ENCODE measurements around the gene MGP. TPM values are rescaled to one million over a fixed set of nuclear protein-coding genes. Genes with fewer than 3 reads are reported as not detected.

Gene MGP
- total RNA-seq, 6 donors from 2014 or later, result 47.1 to 660 (median 286) TPM

- H3K4me3 ChIP-seq, result peak overlapping the region in 3 of 4 donors; percentile 25 to 38 (median 31)
- H3K27ac ChIP-seq, result peak overlapping the region; percentile 36 to 78 (median 70)
- no peak for TF ChIP-seq POLR2AphosphoS5 (IDR thresholded peaks at IDR 0.05)
- WGBS, 2 donors, result 73 to 78% methylated on average over 10 of the region's 10 CpGs
- H3K9me3 ChIP-seq, result no peaks in the 10 kb centered on the region
- DNase-seq (no peak), ATAC-seq (ENCODE audit: low FRiP score in 2 of 2) (no peak)
- H3K4me1 ChIP-seq, result peaks cover 13 to 19% (median 18%) of the 10 kb centered on the region in 4 donors
- no peaks in the 10 kb centered on the region for H3K36me3 ChIP-seq
- no peaks in the 10 kb centered on the region for H3K27me3 ChIP-seq
Observed at GRCh38 chr12:14883686-14884085, 2.0 kb downstream of the MGP start.

- H3K36me3 ChIP-seq, result no peaks in the 10 kb centered on the region
- DNase-seq (no peak), ATAC-seq (ENCODE audit: low FRiP score in 2 of 2) (no peak)
- 74 to 77% methylated on average over 6 of the region's 6 CpGs for WGBS, 2 donors
- H3K4me3 ChIP-seq, result no peak overlapping the region
- no peak for TF ChIP-seq EP300 (IDR thresholded peaks at IDR 0.05)
- no peak for TF ChIP-seq POLR2A (IDR thresholded peaks at IDR 0.05)
- TF ChIP-seq CTCF (IDR thresholded peaks at IDR 0.05), result no peak
- no peak for TF ChIP-seq POLR2AphosphoS5 (IDR thresholded peaks at IDR 0.05)
- no peaks in the 10 kb centered on the region for H3K27me3 ChIP-seq
- peaks cover 7 to 12% (median 10%) of the 10 kb centered on the region in 4 donors for H3K4me1 ChIP-seq
- no peak overlapping the region for H3K27ac ChIP-seq
- H3K9me3 ChIP-seq, result no peaks in the 10 kb centered on the region
Observed at GRCh38 chr12:14880890-14881453, 4.7 kb downstream of the MGP start.

GRCh38 chr12:14879222-14879933 lies 6.3 kb downstream of the MGP start:
- no peaks in the 10 kb centered on the region for H3K27me3 ChIP-seq
- no peaks in the 10 kb centered on the region for H3K36me3 ChIP-seq
- WGBS, 2 donors, result 90 to 92% methylated on average over 8 of the region's 8 CpGs
- ATAC-seq (ENCODE audit: low FRiP score in 2 of 2), result peak in 1 of 2 donors; percentile 44
- no peak overlapping the region for H3K27ac ChIP-seq
- TF ChIP-seq POLR2A (IDR thresholded peaks at IDR 0.05), result no peak
- TF ChIP-seq CTCF (IDR thresholded peaks at IDR 0.05), result no peak
- TF ChIP-seq EP300 (IDR thresholded peaks at IDR 0.05), result no peak
- no peak for TF ChIP-seq POLR2AphosphoS5 (IDR thresholded peaks at IDR 0.05)
- H3K4me1 ChIP-seq, result peaks cover 0 to 4% (median 1%) of the 10 kb centered on the region in 4 donors
- H3K4me3 ChIP-seq, result no peak overlapping the region
- H3K9me3 ChIP-seq, result no peaks in the 10 kb centered on the region
- no peak for DNase-seq

GRCh38 chr12:14878488-14878887 lies 7.2 kb downstream of the MGP start:
- H3K27me3 ChIP-seq, result no peaks in the 10 kb centered on the region
- DNase-seq (no peak), ATAC-seq (ENCODE audit: low FRiP score in 2 of 2) (no peak)
- no peaks in the 10 kb centered on the region for H3K9me3 ChIP-seq
- no peak for TF ChIP-seq POLR2A (IDR thresholded peaks at IDR 0.05)
- no peak for TF ChIP-seq CTCF (IDR thresholded peaks at IDR 0.05)
- TF ChIP-seq POLR2AphosphoS5 (IDR thresholded peaks at IDR 0.05), result no peak
- TF ChIP-seq EP300 (IDR thresholded peaks at IDR 0.05), result no peak
- no peaks in the 10 kb centered on the region for H3K4me1 ChIP-seq
- H3K36me3 ChIP-seq, result no peaks in the 10 kb centered on the region
- 89 to 92% methylated on average over 1 of the region's 1 CpG for WGBS, 2 donors
- no peak overlapping the region for H3K4me3 ChIP-seq
- H3K27ac ChIP-seq, result no peak overlapping the region

GRCh38 chr12:14876833-14877232 lies 8.8 kb downstream of the MGP start:
- WGBS, 2 donors, result 47 to 70% methylated on average over 2 of the region's 2 CpGs
- H3K4me3 ChIP-seq, result no peak overlapping the region
- H3K9me3 ChIP-seq, result no peaks in the 10 kb centered on the region
- no peak overlapping the region for H3K27ac ChIP-seq
- H3K36me3 ChIP-seq, result no peaks in the 10 kb centered on the region
- TF ChIP-seq CTCF (IDR thresholded peaks at IDR 0.05) (no peak), POLR2A (IDR thresholded peaks at IDR 0.05) (no peak), POLR2AphosphoS5 (IDR thresholded peaks at IDR 0.05) (no peak), EP300 (IDR thresholded peaks at IDR 0.05) (no peak)
- no peak for ATAC-seq (ENCODE audit: low FRiP score in 2 of 2)
- DNase-seq, result no peak
- H3K27me3 ChIP-seq, result no peaks in the 10 kb centered on the region
- no peaks in the 10 kb centered on the region for H3K4me1 ChIP-seq
